ENCODE results near the gene PF4V1.

The PF4V1 gene

GRCh38 chr4:73864961-73865360 is 11.9 kb downstream of the PF4V1 start:
- Histone ChIP-seq H3K36me3 (ENCODE audit: insufficient read depth, insufficient read length, low read length) (no peaks in the 10 kb centered on the region), H3K9me3 (ENCODE audit: insufficient read depth, low read length) (no peaks in the 10 kb centered on the region), H3K9ac (ENCODE audit: insufficient read length, low read depth) (no peak overlapping the region), H3K4me3 (ENCODE audit: insufficient read length, low read depth) (no peak overlapping the region), H3K4me1 (ENCODE audit: insufficient read depth, insufficient read length) (no peaks in the 10 kb centered on the region), H3K27me3 (ENCODE audit: insufficient read depth, insufficient read length) (peaks cover 17% of the 10 kb centered on the region)
- no peak for DNase-seq (ENCODE audit: low read depth, low spot score)
- TF ChIP-seq SUZ12 (IDR thresholded peaks at IDR 0.05; ENCODE audit: extremely low read depth, insufficient read depth, insufficient read length), result no peak
- no peak for TF ChIP-seq ZNF274 (IDR thresholded peaks at IDR 0.05; ENCODE audit: low read depth, low read length)
- no peak for TF ChIP-seq YY1 (IDR thresholded peaks at IDR 0.05; ENCODE audit: insufficient read depth, insufficient read length)

GRCh38 chr4:73865431-73866096 is 12.5 kb downstream of the PF4V1 start:
- H3K9me3 ChIP-seq (ENCODE audit: insufficient read depth, low read length), result no peaks in the 10 kb centered on the region
- H3K36me3 ChIP-seq (ENCODE audit: insufficient read depth, insufficient read length, low read length), result no peaks in the 10 kb centered on the region
- no peak for DNase-seq (ENCODE audit: low read depth, low spot score)
- peaks cover 22% of the 10 kb centered on the region for H3K27me3 ChIP-seq (ENCODE audit: insufficient read depth, insufficient read length)
- no peak overlapping the region for H3K9ac ChIP-seq (ENCODE audit: insufficient read length, low read depth)
- no peaks in the 10 kb centered on the region for H3K4me1 ChIP-seq (ENCODE audit: insufficient read depth, insufficient read length)
- TF ChIP-seq ZNF274 (IDR thresholded peaks at IDR 0.05; ENCODE audit: low read depth, low read length), result no peak
- no peak for TF ChIP-seq YY1 (IDR thresholded peaks at IDR 0.05; ENCODE audit: insufficient read depth, insufficient read length)
- TF ChIP-seq SUZ12 (IDR thresholded peaks at IDR 0.05; ENCODE audit: extremely low read depth, insufficient read depth, insufficient read length), result no peak
- H3K4me3 ChIP-seq (ENCODE audit: insufficient read length, low read depth), result no peak overlapping the region

- H3K4me3 ChIP-seq (ENCODE audit: insufficient read length, low read depth), result no peak overlapping the region
- no peaks in the 10 kb centered on the region for H3K36me3 ChIP-seq (ENCODE audit: insufficient read depth, insufficient read length, low read length)
- H3K4me1 ChIP-seq (ENCODE audit: insufficient read depth, insufficient read length), result no peaks in the 10 kb centered on the region
- TF ChIP-seq SUZ12 (IDR thresholded peaks at IDR 0.05; ENCODE audit: extremely low read depth, insufficient read depth, insufficient read length) (no peak), YY1 (IDR thresholded peaks at IDR 0.05; ENCODE audit: insufficient read depth, insufficient read length) (no peak), ZNF274 (IDR thresholded peaks at IDR 0.05; ENCODE audit: low read depth, low read length) (no peak)
- H3K27me3 ChIP-seq (ENCODE audit: insufficient read depth, insufficient read length), result peaks cover 22% of the 10 kb centered on the region
- DNase-seq (ENCODE audit: low read depth, low spot score), result no peak
- H3K9ac ChIP-seq (ENCODE audit: insufficient read length, low read depth), result no peak overlapping the region
- no peaks in the 10 kb centered on the region for H3K9me3 ChIP-seq (ENCODE audit: insufficient read depth, low read length)
These were observed 13.2 kb downstream of the PF4V1 start for GRCh38 chr4:73866246-73866645.

- Histone ChIP-seq H3K36me3 (ENCODE audit: insufficient read depth, insufficient read length, low read length) (no peaks in the 10 kb centered on the region), H3K4me1 (ENCODE audit: insufficient read depth, insufficient read length) (no peaks in the 10 kb centered on the region), H3K27me3 (ENCODE audit: insufficient read depth, insufficient read length) (peaks cover 22% of the 10 kb centered on the region), H3K9me3 (ENCODE audit: insufficient read depth, low read length) (no peaks in the 10 kb centered on the region), H3K9ac (ENCODE audit: insufficient read length, low read depth) (no peak overlapping the region), H3K4me3 (ENCODE audit: insufficient read length, low read depth) (no peak overlapping the region)
- DNase-seq (ENCODE audit: low read depth, low spot score), result no peak
- TF ChIP-seq ZNF274 (IDR thresholded peaks at IDR 0.05; ENCODE audit: low read depth, low read length) (no peak), SUZ12 (IDR thresholded peaks at IDR 0.05; ENCODE audit: extremely low read depth, insufficient read depth, insufficient read length) (no peak), YY1 (IDR thresholded peaks at IDR 0.05; ENCODE audit: insufficient read depth, insufficient read length) (no peak)
These were observed 14.7 kb downstream of the PF4V1 start for GRCh38 chr4:73867783-73868182.

GRCh38 chr4:73868206-73869129 is 15.4 kb downstream of the PF4V1 start:
- Histone ChIP-seq H3K27me3 (ENCODE audit: insufficient read depth, insufficient read length) (peaks cover 22% of the 10 kb centered on the region), H3K36me3 (ENCODE audit: insufficient read depth, insufficient read length, low read length) (no peaks in the 10 kb centered on the region), H3K4me3 (ENCODE audit: insufficient read length, low read depth) (peak overlapping the region; percentile 50), H3K9ac (ENCODE audit: insufficient read length, low read depth) (peak overlapping the region; percentile 50), H3K9me3 (ENCODE audit: insufficient read depth, low read length) (no peaks in the 10 kb centered on the region), H3K4me1 (ENCODE audit: insufficient read depth, insufficient read length) (no peaks in the 10 kb centered on the region)
- TF ChIP-seq SUZ12 (IDR thresholded peaks at IDR 0.05; ENCODE audit: extremely low read depth, insufficient read depth, insufficient read length) (no peak), YY1 (IDR thresholded peaks at IDR 0.05; ENCODE audit: insufficient read depth, insufficient read length) (no peak), ZNF274 (IDR thresholded peaks at IDR 0.05; ENCODE audit: low read depth, low read length) (no peak)
- no peak for DNase-seq (ENCODE audit: low read depth, low spot score)

GRCh38 chr4:73869130-73870055 is 16.3 kb downstream of the PF4V1 start, which contains the start of gene CXCL1:
Gene CXCL1, plus strand, starts transcription at chr4:73869393. Its CDS starts 78 bp downstream, at chr4:73869471.
- TF ChIP-seq YY1 (IDR thresholded peaks at IDR 0.05; ENCODE audit: insufficient read depth, insufficient read length) (no peak), SUZ12 (IDR thresholded peaks at IDR 0.05; ENCODE audit: extremely low read depth, insufficient read depth, insufficient read length) (no peak), ZNF274 (IDR thresholded peaks at IDR 0.05; ENCODE audit: low read depth, low read length) (no peak)
- no peaks in the 10 kb centered on the region for H3K36me3 ChIP-seq (ENCODE audit: insufficient read depth, insufficient read length, low read length)
- no peaks in the 10 kb centered on the region for H3K9me3 ChIP-seq (ENCODE audit: insufficient read depth, low read length)
- peak within 1 kb of the TSS; percentile 50 for H3K4me3 ChIP-seq (ENCODE audit: insufficient read length, low read depth)
- no peak for DNase-seq (ENCODE audit: low read depth, low spot score)
- H3K4me1 ChIP-seq (ENCODE audit: insufficient read depth, insufficient read length), result no peaks in the 10 kb centered on the region
- peaks cover 22% of the 10 kb centered on the region for H3K27me3 ChIP-seq (ENCODE audit: insufficient read depth, insufficient read length)
- peak within 1 kb of the TSS; percentile 50 for H3K9ac ChIP-seq (ENCODE audit: insufficient read length, low read depth)

All from NT2/D1 (cell line).